Vagina (tissue), 2 donors: ENCODE measurements around the gene KMT5B.

Source experiments
- CTCF ChIP-seq, 3 experiments: fragments of 450-650 bp in 2 of 3; fragments of 200-600 bp in 1 of 3; sonication (generic) in 1 of 3; IDR thresholded peaks; one replicate each; pipeline ENCODE4 v1.5.1; 2017 to 2019; ENCODE audit warnings: antibody characterized with exemption in 3 of 3, mild to moderate bottlenecking in 2 of 3, moderate library complexity in 2 of 3
- POLR2AphosphoS5 ChIP-seq, 2 donors: sonication (generic); formaldehyde crosslinking; IDR thresholded peaks; one replicate each; pipeline ENCODE4 v1.9.0; 2017; ENCODE audit warnings: antibody characterized with exemption in 2 of 2, mild to moderate bottlenecking in 2 of 2, low read depth in 1 of 2; ENCODE audit not compliant: insufficient read depth in 1 of 2

- TF ChIP-seq CTCF (IDR thresholded peaks at IDR 0.05) (no peak), POLR2AphosphoS5 (IDR thresholded peaks at IDR 0.05; ENCODE audit: insufficient read depth in 1 of 2, low read depth in 1 of 2) (no peak)
These were observed 18.5 kb upstream of the KMT5B start for GRCh38 chr11:68231621-68232020.
